Measurements from ENCODE around the gene FAM3B.

DNA sequence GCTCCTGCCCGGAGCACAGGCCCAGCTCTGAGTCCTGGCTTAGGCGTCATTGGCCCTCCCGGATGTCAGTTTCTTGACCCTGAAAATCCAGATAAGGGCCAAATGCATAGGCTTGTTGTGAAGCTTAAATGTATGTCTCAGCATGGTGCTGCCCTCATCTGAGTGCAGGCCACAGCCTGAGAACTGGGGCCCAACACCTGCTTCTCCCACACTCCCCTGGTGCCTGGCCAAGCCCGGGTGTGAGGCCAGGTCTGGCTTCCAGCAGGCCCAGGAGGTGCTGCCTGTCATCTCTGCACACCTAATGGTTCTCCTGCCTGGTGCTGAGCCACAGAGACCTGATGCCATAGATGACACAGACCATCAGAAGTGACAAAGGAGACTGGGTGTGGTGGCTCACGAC is 59.3 kb downstream of the FAM3B start:
- TF ChIP-seq, protein P1, sequence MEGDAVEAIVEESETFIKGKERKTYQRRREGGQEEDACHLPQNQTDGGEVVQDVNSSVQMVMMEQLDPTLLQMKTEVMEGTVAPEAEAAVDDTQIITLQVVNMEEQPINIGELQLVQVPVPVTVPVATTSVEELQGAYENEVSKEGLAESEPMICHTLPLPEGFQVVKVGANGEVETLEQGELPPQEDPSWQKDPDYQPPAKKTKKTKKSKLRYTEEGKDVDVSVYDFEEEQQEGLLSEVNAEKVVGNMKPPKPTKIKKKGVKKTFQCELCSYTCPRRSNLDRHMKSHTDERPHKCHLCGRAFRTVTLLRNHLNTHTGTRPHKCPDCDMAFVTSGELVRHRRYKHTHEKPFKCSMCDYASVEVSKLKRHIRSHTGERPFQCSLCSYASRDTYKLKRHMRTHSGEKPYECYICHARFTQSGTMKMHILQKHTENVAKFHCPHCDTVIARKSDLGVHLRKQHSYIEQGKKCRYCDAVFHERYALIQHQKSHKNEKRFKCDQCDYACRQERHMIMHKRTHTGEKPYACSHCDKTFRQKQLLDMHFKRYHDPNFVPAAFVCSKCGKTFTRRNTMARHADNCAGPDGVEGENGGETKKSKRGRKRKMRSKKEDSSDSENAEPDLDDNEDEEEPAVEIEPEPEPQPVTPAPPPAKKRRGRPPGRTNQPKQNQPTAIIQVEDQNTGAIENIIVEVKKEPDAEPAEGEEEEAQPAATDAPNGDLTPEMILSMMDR (IDR thresholded peaks at IDR 0.05; ENCODE audit: poor library complexity) = no peak
- no peak for TF ChIP-seq EZH2 (IDR thresholded peaks at IDR 0.05; ENCODE audit: borderline replicate concordance)
